GM12873 (cell line): ENCODE measurements around the gene FOSL2.

Experiments used
- CTCF ChIP-seq: IDR thresholded peaks from 2 replicates; pipeline ENCODE4 v1.5.1; 2012; ENCODE audit warnings: low read depth, mild to moderate bottlenecking, moderate library complexity, low read length, control low read depth; ENCODE audit not compliant: insufficient read depth; ENCODE audit errors: missing control alignments

The FOSL2 gene

GRCh38 chr2:28362991-28363521, 29.6 kb upstream of the FOSL2 start:
- no peak for TF ChIP-seq CTCF

DNA sequence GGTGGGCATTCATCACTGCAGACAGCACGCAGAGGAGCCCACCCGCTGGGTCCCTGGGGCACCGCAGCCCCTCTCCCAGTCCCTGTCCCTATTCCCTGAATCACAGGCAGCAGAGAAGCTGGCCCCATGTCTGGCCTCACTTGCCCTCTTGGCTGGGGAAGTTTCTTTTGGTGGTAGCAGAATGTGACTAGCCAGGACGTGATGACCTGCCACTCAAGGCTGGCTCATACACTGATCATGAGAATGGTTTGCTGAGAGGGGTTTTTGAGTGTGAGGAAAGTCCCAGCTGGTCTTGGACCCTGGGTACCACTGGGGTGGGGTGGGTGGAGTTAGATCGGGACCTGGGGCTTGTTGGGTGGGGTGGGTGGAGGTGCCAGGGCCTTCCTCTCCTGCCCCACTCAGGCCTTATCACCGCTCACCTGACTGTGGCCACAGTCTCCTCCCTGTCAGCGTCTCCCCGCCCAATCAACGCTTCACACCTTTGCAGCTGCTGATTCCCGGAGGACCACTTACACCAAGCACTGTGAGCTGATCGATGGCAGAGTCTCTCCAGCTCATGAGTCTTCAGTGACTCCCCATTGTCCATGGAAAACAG, 28.9 kb upstream of the FOSL2 start:
- TF ChIP-seq CTCF, result no peak

GRCh38 chr2:28364610-28365009, 28.0 kb upstream of the FOSL2 start:
- no peak for TF ChIP-seq CTCF

DNA sequence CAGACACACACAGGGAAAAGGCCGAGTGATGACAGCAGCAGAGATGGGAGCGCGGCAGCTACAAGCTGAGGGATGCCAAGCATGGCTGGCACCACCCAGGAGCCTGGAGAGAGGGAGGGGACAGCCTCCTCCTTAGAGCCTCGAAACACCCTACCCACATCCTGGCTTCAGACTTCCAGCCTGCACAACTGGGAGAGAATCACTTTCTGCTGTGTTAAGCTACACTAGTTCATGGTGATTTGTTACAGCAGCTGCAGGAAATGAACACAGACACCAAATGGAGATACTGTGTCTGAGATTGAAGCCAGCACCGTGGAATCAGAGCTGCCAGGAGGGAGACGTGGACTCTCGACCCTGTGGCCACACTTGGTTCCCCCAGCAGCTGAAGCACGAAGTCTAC, 27.5 kb upstream of the FOSL2 start:
- TF ChIP-seq CTCF, result no peak

DNA sequence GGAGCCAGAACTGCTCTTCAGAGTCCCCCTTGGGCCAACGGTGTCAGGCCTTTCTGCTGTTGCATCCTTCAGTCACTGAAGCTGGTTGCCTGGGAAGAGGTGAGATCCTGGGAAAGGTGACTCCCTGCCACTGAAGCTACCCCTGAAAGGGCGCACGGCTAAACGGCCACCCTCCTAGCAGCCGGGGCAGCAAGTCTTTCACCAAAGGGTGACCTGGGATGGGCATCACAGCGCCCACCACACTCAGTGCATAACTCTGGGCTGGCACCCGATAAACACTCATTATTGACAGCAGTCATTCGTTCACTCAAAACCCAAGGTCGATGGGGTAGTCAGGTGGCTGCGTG, 26.5 kb upstream of the FOSL2 start:
- TF ChIP-seq CTCF, result no peak

DNA sequence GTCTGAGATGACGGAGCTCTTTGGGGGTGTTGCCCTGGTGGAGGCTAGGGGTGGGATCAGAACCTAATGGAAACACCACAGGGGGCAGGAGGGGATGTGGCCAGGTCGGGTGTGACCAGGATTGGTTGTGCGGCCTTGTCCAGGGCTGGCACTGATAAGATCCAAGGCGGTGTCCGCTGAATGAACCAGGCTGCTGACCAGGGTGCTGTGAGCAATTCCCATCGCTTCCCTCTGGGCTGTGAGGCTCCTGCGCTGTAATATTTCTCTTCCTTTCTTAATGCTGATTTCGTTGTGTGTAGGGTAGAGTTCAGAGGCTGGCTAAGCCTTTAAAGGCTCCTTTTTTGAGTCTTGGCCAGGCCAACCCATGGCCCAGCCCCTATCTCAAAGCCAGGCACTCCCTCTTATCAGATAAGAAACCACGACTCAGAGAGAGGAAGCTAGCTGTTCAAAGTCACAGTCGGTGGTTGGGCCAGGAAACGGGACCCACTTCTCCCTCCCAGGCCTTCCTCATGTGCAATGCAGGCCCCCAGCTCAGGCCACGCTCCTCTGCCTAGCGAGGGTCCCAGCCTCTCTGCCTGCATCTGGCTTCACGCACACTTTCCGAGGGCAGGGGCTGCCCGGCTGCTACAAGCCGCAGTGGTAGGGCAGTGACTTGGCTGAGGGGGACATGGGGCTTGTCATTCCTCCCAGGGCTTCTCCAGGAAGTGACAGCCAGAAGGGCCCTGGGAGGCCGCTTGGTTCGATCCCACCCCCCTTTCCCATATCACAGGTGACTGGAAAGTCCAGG, 26.0 kb upstream of the FOSL2 start:
- TF ChIP-seq CTCF, result no peak

GRCh38 chr2:28367667-28368356, 24.8 kb upstream of the FOSL2 start:
- no peak for TF ChIP-seq CTCF
